K562 (cell line): ENCODE measurements around the gene ZNF772. TPM values are rescaled to one million over a fixed set of nuclear protein-coding genes. Genes with fewer than 3 reads are reported as not detected.

Source experiments
- ATAC-seq: fragments of 200-7000 bp; cut with Tn5 transposase; 3 replicates; pipeline ENCODE4 v1.9.1; 2020; ENCODE audit warnings: moderate library complexity
- BruUV-seq: library from RNA; stranded (reverse); fragments of 400-500 nt; replicated peaks from 2 replicates; lab custom pipeline; 2021; lab: Mats Ljungman, UMichigan
- CTCF ChIA-PET: fragments of 300-600 bp; formaldehyde crosslinking; extraction: SDS; loops from one replicate; lab custom pipeline; 2021; ENCODE audit warnings: low intra/inter-chr PET ratio; lab: Yijun Ruan, JAX
- POLR2A ChIA-PET: fragments of 300-600, 350-650 bp; sonication (Branson Sonifier 250); formaldehyde crosslinking; extraction: SDS; loops from one replicate; lab custom pipeline; 2021; ENCODE audit warnings: antibody characterized with exemption, inconsistent platforms; lab: Yijun Ruan, JAX
- DNase-seq, 4 experiments: peaks; one replicate each; pipeline versions ENCODE4 v3.0.0 to v3.0.0-alpha.2; 2011 to 2018; ENCODE audit warnings: low spot score in 3 of 4, mixed read lengths in 3 of 4; ENCODE audit errors: extremely low read depth in 1 of 4
- FAIRE-seq: peaks from 2 replicates; lab custom pipeline; 2011; peaks lifted over from hg19 to GRCh38; lab: Jason Lieb, UNC
- H2AFZ ChIP-seq: 2 replicates; pipeline ENCODE4 v1.6.0; 2011; ENCODE audit warnings: low read depth, low read length, control low read depth, inconsistent platforms
- H3K27ac ChIP-seq: fragments of 200-600 bp; 3 replicates; pipeline ENCODE4 v1.8.0; 2011; ENCODE audit warnings: low read depth, mild to moderate bottlenecking, control low read depth, inconsistent platforms, low read length, moderate library complexity, mixed read lengths; ENCODE audit errors: extremely low read depth
- H3K27me3 ChIP-seq, 2 experiments: fragments of 300-600 bp in 1 of 2; 2 replicates in 1 of 2; 3 replicates in 1 of 2; pipeline versions ENCODE4 v1.6.0 to v1.8.0; 2011; ENCODE audit warnings: inconsistent platforms in 2 of 2, low read length in 2 of 2, mild to moderate bottlenecking in 1 of 2, mixed read lengths in 1 of 2, moderate library complexity in 1 of 2; ENCODE audit not compliant: control insufficient read depth in 2 of 2, insufficient read depth in 2 of 2
- H3K36me3 ChIP-seq: fragments of 300-600 bp; 3 replicates; pipeline ENCODE4 v1.8.0; 2011; ENCODE audit warnings: mild to moderate bottlenecking, low read length, inconsistent platforms; ENCODE audit not compliant: control insufficient read depth, insufficient read depth
- H3K4me1 ChIP-seq, 2 experiments: fragments of 200-600 bp in 1 of 2; replicated peaks in 1 of 2; 2 replicates in 1 of 2; 3 replicates in 1 of 2; pipeline versions ENCODE4 v1.5.1 to v1.8.0; 2011; ENCODE audit warnings: inconsistent platforms in 2 of 2, low read length in 2 of 2, mild to moderate bottlenecking in 1 of 2, mixed read lengths in 1 of 2, moderate library complexity in 1 of 2; ENCODE audit not compliant: control insufficient read depth in 2 of 2, insufficient read depth in 2 of 2
- H3K4me2 ChIP-seq: 2 replicates; pipeline ENCODE4 v1.6.1; 2011; ENCODE audit warnings: low read length, control low read depth, inconsistent platforms, mixed read lengths; ENCODE audit not compliant: insufficient read depth
- H3K4me3 ChIP-seq: fragments of 200-600 bp; sonication (generic), shearing (Covaris generic); 2 replicates; pipeline ENCODE4 v1.5.1; 2016; ENCODE audit warnings: control low read depth, inconsistent platforms
- H3K79me2 ChIP-seq: fragments of 200-600 bp; 3 replicates; pipeline ENCODE4 v1.8.0; 2011; ENCODE audit warnings: low read length, inconsistent platforms; ENCODE audit not compliant: control insufficient read depth, insufficient read depth
- H3K9ac ChIP-seq, 2 experiments: 2 replicates each; pipeline versions ENCODE4 v1.6.0 to v1.6.1; 2011; ENCODE audit warnings: low read depth in 2 of 2, low read length in 2 of 2, control low read depth in 1 of 2, inconsistent platforms in 1 of 2, mild to moderate bottlenecking in 1 of 2, mixed read lengths in 1 of 2; ENCODE audit not compliant: insufficient read depth in 1 of 2
- H3K9me1 ChIP-seq: one replicate; pipeline ENCODE4 v1.6.0; 2011; ENCODE audit warnings: inconsistent platforms, mild to moderate bottlenecking, low read length, moderate library complexity; ENCODE audit not compliant: control insufficient read depth, insufficient read depth
- H3K9me3 ChIP-seq: replicated peaks from 2 replicates; pipeline ENCODE4 v1.5.1; 2011; ENCODE audit warnings: low read depth, low read length, inconsistent platforms; ENCODE audit not compliant: control insufficient read depth, insufficient read depth
- H4K20me1 ChIP-seq: replicated peaks from 2 replicates; pipeline ENCODE4 v1.6.1; 2011; ENCODE audit warnings: low read length, inconsistent platforms, mixed read lengths; ENCODE audit not compliant: control insufficient read depth, insufficient read depth
- CHD4 ChIP-seq: fragments of 200-600 bp; sonication (generic); IDR thresholded peaks from 3 replicates; pipeline ENCODE4 v1.6.1; 2012; ENCODE audit warnings: low read depth, mild to moderate bottlenecking, mixed read lengths, low read length, inconsistent platforms; ENCODE audit not compliant: insufficient read depth, insufficient replicate concordance, poor library complexity, severe bottlenecking
- FOSL1 ChIP-seq: fragments of 200-800 bp; sonication (Bioruptor generic); conservative IDR thresholded peaks from 2 replicates; pipeline ENCODE4 v1.6.1; 2016; ENCODE audit warnings: missing genetic modification characterization, missing compliant biosample characterization
- HIVEP1 ChIP-seq: fragments of 250-450 bp; sonication (Bioruptor Pico); IDR thresholded peaks from 2 replicates; pipeline ENCODE4 v1.4.0; 2020; ENCODE audit warnings: mild to moderate bottlenecking
- IFI16 ChIP-seq: fragments of 250-450 bp; sonication (Bioruptor Pico); IDR thresholded peaks from 2 replicates; pipeline ENCODE4 v2.1.2; 2022; ENCODE audit warnings: mild to moderate bottlenecking, inconsistent platforms
- MBD1 ChIP-seq: fragments of 250-450 bp; sonication (Bioruptor Pico); IDR thresholded peaks from 2 replicates; pipeline ENCODE4 v1.8.0; 2022; ENCODE audit warnings: inconsistent platforms
- MTF1 ChIP-seq: fragments of 250-450 bp; sonication (Bioruptor Pico); IDR thresholded peaks from 2 replicates; pipeline ENCODE4 v1.9.0; 2021; ENCODE audit warnings: moderate library complexity, mild to moderate bottlenecking, inconsistent platforms, borderline replicate concordance
- TRIM25 ChIP-seq: fragments of 450-650 bp; IDR thresholded peaks from 2 replicates; pipeline ENCODE4 v1.7.0; 2016; ENCODE audit warnings: borderline replicate concordance
- ZNF407 ChIP-seq: fragments of 450-650 bp; IDR thresholded peaks from 2 replicates; pipeline ENCODE4 v1.6.1; 2016; ENCODE audit warnings: low read depth
- ZNF583 ChIP-seq: fragments of 250-450 bp; sonication (Bioruptor Pico); IDR thresholded peaks from 2 replicates; pipeline ENCODE4 v1.4.0; 2020
- WGBS: fragments of 100-300 bp; shearing (Covaris generic); methylation state at CpG from one replicate; pipeline ENCODE4 v1.1.6; 2016; ENCODE audit warnings: low coverage, mixed read lengths; ENCODE audit not compliant: insufficient coverage; ENCODE audit errors: missing lambda C conversion rate; 5-methylcytosine and 5-hydroxymethylcytosine counted together
- in situ Hi-C: fragments of 300-500 bp; cut with MboI; formaldehyde crosslinking; loops from 4 replicates; pipeline ENCODE4 v1.15.0; 2018; ENCODE audit warnings: inconsistent platforms, mixed read lengths
- intact Hi-C: fragments of 100-400 bp; cut with micrococcal nuclease; formaldehyde crosslinking; loops from 2 replicates; pipeline ENCODE4 v1.14.2; 2022
- polyA plus RNA-seq, 8 experiments: library from polyadenylated mRNA; depleted of rRNA in 4 of 8; stranded (reverse) in 5 of 8; unstranded in 3 of 8; fragments of >200 nt; fragmentation: Nextera tagmentation in 2 of 8; fragmentation: Illumina TruSeq in 1 of 8; extraction: Ambion mirVana in 2 of 8; extraction: Trizol in 1 of 8; gene quantifications; 2 replicates each; pipeline versions ENCODE4 v1.2.1 to v1.2.3, GENCODE V29; 2011 to 2014; ENCODE audit warnings: inconsistent platforms in 1 of 8, missing spikeins in 1 of 8
- total RNA-seq, 7 experiments: library from RNA; depleted of rRNA in 6 of 7; stranded (reverse); fragments of >200 nt in 6 of 7; fragmentation: Illumina TruSeq in 2 of 7; extraction: Trizol in 2 of 7; gene quantifications; 2 replicates each; pipeline versions ENCODE4 v1.2.1 to v1.2.3, GENCODE V29; 2011 to 2021; ENCODE audit warnings: low replicate concordance in 1 of 7

The ZNF772 gene
- total and polyA plus RNA-seq, 9 of the 15 experiments (the other 6 are each of a cell fraction or from before 2014, with no cell fraction given) = 0.13 to 1.9 (median 1.1) TPM

GRCh38 chr19:57515255-57515654, 37.9 kb upstream of the ZNF772 start:
- no peaks in the 10 kb centered on the region; the same call in 1 of the 2 replicates for H3K9me3 ChIP-seq
- ChIA-PET CTCF (no interaction called here), POLR2A (no interaction called here)
- WGBS = 3% methylated on average over 5 of the region's 5 CpGs
- no peaks in the 10 kb centered on the region for H4K20me1 ChIP-seq
- no peaks in the 10 kb centered on the region for H3K9me1 ChIP-seq
- H3K36me3 ChIP-seq = no peaks in the 10 kb centered on the region
- H3K4me2 ChIP-seq = no peak overlapping the region
- intact Hi-C loops = no loop called here
- FAIRE-seq (no peak), ATAC-seq (no peak), DNase-seq (no peak)
- no peak overlapping the region for H3K9ac ChIP-seq
- H3K79me2 ChIP-seq = no peaks in the 10 kb centered on the region
- no peaks in the 10 kb centered on the region for H3K4me1 ChIP-seq
- no peak overlapping the region for H2AFZ ChIP-seq
- no peak overlapping the region for H3K27ac ChIP-seq
- in situ Hi-C loops = no loop called here
- no peaks in the 10 kb centered on the region for H3K27me3 ChIP-seq
- H3K4me3 ChIP-seq = no peak overlapping the region
- BruUV-seq = no TSS peak
- TF ChIP-seq CHD4 (no peak), ZNF407 (no peak), ZNF583 (no peak), HIVEP1 (CRISPR knock-in tag) (no peak), MTF1 (no peak), TRIM25 (no peak), FOSL1 (no peak), MBD1 (no peak), IFI16 (CRISPR knock-in tag) (no peak)
